ENCODE data around the gene KRT7. TPM values are rescaled to one million over a fixed set of nuclear protein-coding genes. Genes with fewer than 3 reads are reported as not detected.
A peak's percentile ranks its signal among the peaks of the same experiment; 100 is the strongest.

Gene KRT7
- total RNA-seq, 1 experiment from 2014 or later: 13.9 TPM

GRCh38 chr12:52193532-52193931 is 39.5 kb upstream of the KRT7 start:
- H3K36me3 Mint-ChIP-seq (ENCODE audit: insufficient read depth, unreplicated experiment): no peaks in the 10 kb centered on the region
- no peak for TF ChIP-seq CTCF (IDR thresholded peaks at IDR 0.05; ENCODE audit: insufficient read depth in 1 of 2, low read depth in 1 of 2, low read length in 1 of 2, severe bottlenecking in 1 of 2, unreplicated experiment in 1 of 2)
- BruUV-seq (replicated peaks): no TSS peak
- ChIA-PET CTCF (no interaction called here), POLR2A (no interaction called here)
- intact Hi-C loops (cut with micrococcal nuclease; ENCODE audit: unreplicated experiment): no loop called here
- H3K4me3 Mint-ChIP-seq (ENCODE audit: unreplicated experiment): no peak overlapping the region
- H3K9me3 ChIP-seq: no peaks in the 10 kb centered on the region
- H3K27ac Mint-ChIP-seq (ENCODE audit: unreplicated experiment): no peak overlapping the region
- no peaks in the 10 kb centered on the region for H3K9me3 Mint-ChIP-seq (ENCODE audit: unreplicated experiment)
- H3K27me3 ChIP-seq (replicated peaks; ENCODE audit: control insufficient read depth, insufficient read depth, low read length): no peaks in the 10 kb centered on the region
- peaks cover 14% of the 10 kb centered on the region for H3K4me1 Mint-ChIP-seq (ENCODE audit: low read depth, unreplicated experiment)
- DNase-seq: no peak
- no peak overlapping the region for H3K4me3 ChIP-seq (ENCODE audit: low read depth, low read length)
- no peaks in the 10 kb centered on the region for H3K27me3 Mint-ChIP-seq (ENCODE audit: insufficient read depth, unreplicated experiment)
- no peaks in the 10 kb centered on the region for H3K36me3 ChIP-seq (ENCODE audit: control insufficient read depth, insufficient read depth, low read length)
- H3K4me1 ChIP-seq: peaks cover 7% of the 10 kb centered on the region

- Mint-ChIP-seq H3K4me3 (ENCODE audit: unreplicated experiment) (no peak overlapping the region), H3K36me3 (ENCODE audit: insufficient read depth, unreplicated experiment) (no peaks in the 10 kb centered on the region), H3K27ac (ENCODE audit: unreplicated experiment) (peak overlapping the region; percentile 70), H3K27me3 (ENCODE audit: insufficient read depth, unreplicated experiment) (no peaks in the 10 kb centered on the region), H3K4me1 (ENCODE audit: low read depth, unreplicated experiment) (peaks cover 14% of the 10 kb centered on the region), H3K9me3 (ENCODE audit: unreplicated experiment) (no peaks in the 10 kb centered on the region)
- Histone ChIP-seq H3K4me3 (ENCODE audit: low read depth, low read length) (no peak overlapping the region), H3K4me1 (peaks cover 7% of the 10 kb centered on the region), H3K36me3 (ENCODE audit: control insufficient read depth, insufficient read depth, low read length) (no peaks in the 10 kb centered on the region), H3K27me3 (replicated peaks; ENCODE audit: control insufficient read depth, insufficient read depth, low read length) (no peaks in the 10 kb centered on the region), H3K9me3 (no peaks in the 10 kb centered on the region)
- ChIA-PET CTCF (interaction anchor here (1.0 kb wide), 1 partner anchor 8 kb away, joined by 3 read pairs; no protein-coding TSS in a partner anchor), POLR2A (no interaction called here)
- no TSS peak for BruUV-seq (replicated peaks)
- no peak for TF ChIP-seq CTCF (IDR thresholded peaks at IDR 0.05; ENCODE audit: insufficient read depth in 1 of 2, low read depth in 1 of 2, low read length in 1 of 2, severe bottlenecking in 1 of 2, unreplicated experiment in 1 of 2)
- no peak for DNase-seq
- intact Hi-C loops (cut with micrococcal nuclease; ENCODE audit: unreplicated experiment): no loop called here
These were observed 39.1 kb upstream of the KRT7 start for GRCh38 chr12:52193991-52194390.

GRCh38 chr12:52195065-52195730 is 37.8 kb upstream of the KRT7 start:
- Mint-ChIP-seq H3K4me1 (ENCODE audit: low read depth, unreplicated experiment) (peaks cover 14% of the 10 kb centered on the region), H3K36me3 (ENCODE audit: insufficient read depth, unreplicated experiment) (no peaks in the 10 kb centered on the region), H3K27ac (ENCODE audit: unreplicated experiment) (peak overlapping the region; percentile 70), H3K9me3 (ENCODE audit: unreplicated experiment) (no peaks in the 10 kb centered on the region), H3K4me3 (ENCODE audit: unreplicated experiment) (no peak overlapping the region), H3K27me3 (ENCODE audit: insufficient read depth, unreplicated experiment) (no peaks in the 10 kb centered on the region)
- H3K4me3 ChIP-seq (ENCODE audit: low read depth, low read length): no peak overlapping the region
- no peaks in the 10 kb centered on the region for H3K9me3 ChIP-seq
- BruUV-seq (replicated peaks): no TSS peak
- H3K4me1 ChIP-seq: no peaks in the 10 kb centered on the region; the same call in 1 of the 2 replicates
- CTCF ChIA-PET: no interaction called here
- intact Hi-C loops (cut with micrococcal nuclease; ENCODE audit: unreplicated experiment): no loop called here
- POLR2A ChIA-PET: no interaction called here
- DNase-seq: no peak
- TF ChIP-seq CTCF (IDR thresholded peaks at IDR 0.05; ENCODE audit: insufficient read depth in 1 of 2, low read depth in 1 of 2, low read length in 1 of 2, severe bottlenecking in 1 of 2, unreplicated experiment in 1 of 2): no peak
- H3K36me3 ChIP-seq (ENCODE audit: control insufficient read depth, insufficient read depth, low read length): no peaks in the 10 kb centered on the region
- H3K27me3 ChIP-seq (replicated peaks; ENCODE audit: control insufficient read depth, insufficient read depth, low read length): no peaks in the 10 kb centered on the region
